Jurkat, Clone E6-1 (cell line): ENCODE measurements around the gene KRT15.

Source experiments
- DNase-seq: peaks from one replicate; pipeline ENCODE4 v3.0.0-alpha.2; 2011; ENCODE audit warnings: low read depth, low spot score
- H3K4me3 ChIP-seq: 2 replicates; pipeline ENCODE4 v1.5.1; 2011; ENCODE audit warnings: mild to moderate bottlenecking, low read length, control low read depth, moderate library complexity

KRT15 gene

GRCh38 chr17:41511716-41512115 is 7.0 kb downstream of the KRT15 start:
- no peak for DNase-seq

DNA sequence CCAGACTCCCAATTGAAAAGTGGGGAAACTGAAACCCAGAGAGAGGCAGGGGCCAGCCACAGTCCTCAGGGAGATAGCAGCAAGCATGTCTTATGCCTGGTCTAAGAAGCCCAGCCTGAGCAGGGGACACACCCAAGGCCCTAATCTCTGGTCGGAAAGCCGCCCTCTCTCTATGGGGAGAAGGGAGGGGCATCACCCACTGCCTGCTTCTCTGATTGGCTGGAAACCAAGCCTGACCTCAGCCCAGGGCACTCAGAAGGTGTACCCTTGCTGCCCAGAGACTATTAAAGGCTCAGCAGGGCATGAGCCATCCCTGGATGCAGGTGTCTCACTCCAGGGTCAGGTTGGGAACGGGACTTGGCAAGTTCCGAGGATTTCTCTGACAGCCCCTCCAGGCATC is 7.6 kb downstream of the KRT15 start:
- no peak for DNase-seq
- no peak overlapping the region for H3K4me3 ChIP-seq

More at GRCh38 chr17:41511716-41512115, 7.0 kb downstream of the KRT15 start:
- no peak overlapping the region for H3K4me3 ChIP-seq

GRCh38 chr17:41510251-41511065 is 8.2 kb downstream of the KRT15 start:
- no peak for DNase-seq
- H3K4me3 ChIP-seq = no peak overlapping the region

GRCh38 chr17:41507315-41507880 is 11.3 kb downstream of the KRT15 start:
- no peak overlapping the region for H3K4me3 ChIP-seq
- DNase-seq = no peak

DNA sequence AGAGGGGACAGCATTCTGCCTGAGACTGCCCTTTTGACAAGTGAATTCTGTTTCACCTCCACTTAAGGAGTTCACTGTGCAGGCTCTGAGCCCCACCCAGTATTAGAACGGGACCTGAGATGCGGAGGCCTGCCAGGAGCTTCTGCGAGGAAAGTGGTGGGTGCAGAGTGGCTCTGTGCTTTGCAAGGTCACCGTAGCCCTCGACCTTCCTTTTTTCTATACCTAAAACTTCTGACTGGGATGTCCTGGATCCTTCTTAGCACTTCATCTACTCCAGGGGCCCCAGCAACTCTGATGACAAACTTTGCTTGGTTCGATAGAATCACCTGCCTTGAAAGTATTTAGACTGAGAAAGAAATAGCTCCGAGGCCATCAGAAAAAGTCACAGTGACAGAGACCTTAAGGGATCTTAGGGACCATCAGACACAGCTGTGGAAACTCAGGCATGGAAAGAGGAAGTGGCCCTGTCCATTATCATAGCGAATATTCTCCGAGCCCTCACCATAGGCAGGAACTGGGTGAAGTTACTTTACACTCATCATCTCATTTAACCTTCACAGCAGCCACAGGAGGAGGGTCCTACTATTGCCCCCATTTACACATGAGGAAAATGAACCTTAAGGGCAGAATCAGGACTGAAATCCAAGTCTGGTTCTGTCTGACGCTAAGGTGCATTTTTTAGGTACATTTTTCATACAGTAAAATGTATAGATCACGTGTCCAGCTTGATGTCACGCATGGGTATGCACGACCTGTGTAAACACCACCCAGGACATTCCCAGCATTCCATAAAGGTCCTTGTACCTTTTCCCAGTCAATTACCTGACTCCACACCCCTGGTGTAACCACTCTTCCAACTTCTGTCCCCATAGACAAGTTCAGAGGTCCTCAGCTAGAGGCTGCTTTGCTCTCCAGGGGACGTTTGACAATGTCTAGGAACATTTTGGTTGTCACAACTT is 12.6 kb downstream of the KRT15 start:
- H3K4me3 ChIP-seq = no peak overlapping the region
- DNase-seq = no peak

DNA sequence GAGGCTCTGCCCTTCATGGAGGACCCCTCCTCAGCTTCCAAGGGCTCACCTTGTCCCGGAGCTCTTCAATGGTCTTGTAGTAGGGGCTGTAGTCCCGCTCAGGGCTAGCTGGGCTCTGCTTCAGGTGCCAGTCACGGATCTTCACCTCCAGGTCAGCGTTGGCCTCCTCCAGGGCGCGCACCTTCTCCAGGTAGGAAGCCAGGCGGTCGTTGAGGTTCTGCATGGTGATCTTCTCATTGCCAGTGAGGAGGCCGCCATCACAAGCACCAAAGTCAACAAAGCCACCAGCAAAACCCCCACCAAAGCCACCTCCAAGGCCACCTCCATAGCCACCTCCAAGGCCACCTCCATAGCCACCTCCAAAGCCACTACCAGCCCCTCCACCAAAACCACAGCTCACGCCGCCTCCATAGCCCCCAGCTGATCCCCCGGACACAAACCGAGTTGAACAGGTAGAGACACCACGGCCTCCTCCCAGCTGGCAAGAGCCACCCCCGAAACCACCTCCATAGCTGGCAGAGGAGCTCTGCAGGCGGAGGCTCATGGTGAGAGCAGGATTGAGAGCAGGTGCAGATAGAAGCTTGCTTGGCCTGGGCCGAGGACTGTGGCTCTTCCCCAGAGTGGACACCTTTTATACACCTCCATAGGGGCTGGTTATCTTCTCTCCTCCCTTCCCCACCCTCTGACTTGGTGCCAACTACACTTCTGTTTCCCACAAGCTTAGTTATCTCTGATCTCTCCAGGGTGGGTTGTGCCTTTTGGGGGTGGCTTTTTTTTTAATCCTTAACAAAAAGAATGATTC is 13.5 kb downstream of the KRT15 start, which contains the start of gene KRT13:
Gene KRT13 (minus strand): TSS at position 606 of the 802 bp plus-strand sequence. CDS start 62 bp downstream, at position 544.
- DNase-seq = no peak
- no peak within 1 kb of the TSS for H3K4me3 ChIP-seq

GRCh38 chr17:41504246-41504977 is 14.3 kb downstream of the KRT15 start:
- no peak overlapping the region for H3K4me3 ChIP-seq
- DNase-seq = no peak

DNA sequence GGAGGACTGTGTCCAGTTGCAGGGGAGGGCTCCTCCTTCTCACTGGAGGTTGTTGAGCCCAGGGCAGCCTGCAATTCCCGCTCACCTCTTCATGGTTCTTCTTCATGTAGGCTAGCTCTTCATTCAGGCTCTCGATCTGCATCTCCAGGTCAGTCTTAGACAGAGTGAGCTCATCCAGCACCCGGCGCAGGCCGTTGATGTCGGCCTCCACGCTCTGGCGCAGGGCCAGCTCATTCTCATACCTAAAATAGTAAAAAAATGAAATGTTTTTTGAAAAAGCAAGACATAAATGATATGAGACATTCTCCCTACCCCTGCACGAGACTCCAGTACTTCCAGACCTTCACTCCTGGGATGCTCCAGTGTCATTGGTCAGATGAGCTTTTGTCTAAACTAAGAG is 15.5 kb downstream of the KRT15 start:
- DNase-seq = no peak
- no peak overlapping the region for H3K4me3 ChIP-seq

DNA sequence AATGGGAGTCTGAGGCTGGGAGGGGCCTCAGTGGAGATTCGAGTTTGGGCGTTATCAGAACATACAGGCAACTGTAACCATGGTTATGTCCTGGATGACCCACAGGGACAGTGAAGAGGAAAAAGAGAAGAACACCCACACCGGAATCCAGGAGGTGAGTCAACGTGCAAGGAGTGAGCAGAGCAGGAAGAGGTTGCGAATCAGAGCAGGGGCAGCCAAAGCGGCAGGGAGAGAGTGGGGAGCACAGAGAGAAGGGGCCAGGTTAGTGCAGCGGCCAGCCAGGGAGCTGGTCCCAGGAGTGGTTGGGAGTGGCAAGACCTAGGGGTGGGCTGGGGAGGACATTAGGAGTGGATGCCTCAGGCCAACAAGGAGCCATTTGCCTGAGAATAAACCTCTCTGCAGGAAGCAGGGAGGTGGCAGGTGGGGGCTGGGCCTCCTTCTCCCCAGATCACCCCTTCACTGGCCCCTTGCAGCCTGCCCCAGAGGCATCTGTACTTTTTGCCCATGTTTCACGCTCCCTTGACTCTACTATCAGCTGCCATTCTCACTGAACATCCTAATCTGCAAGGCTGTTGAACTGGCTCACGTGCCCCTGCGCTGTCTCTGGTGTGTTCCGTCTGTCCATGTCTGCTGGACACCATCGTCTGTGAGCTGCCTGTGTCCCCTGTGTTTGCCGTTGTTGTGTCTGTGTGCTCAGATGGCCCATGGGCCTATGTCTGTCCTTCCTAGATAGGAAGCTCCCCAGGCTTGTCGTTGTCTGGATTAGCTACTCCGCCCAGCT is 18.4 kb downstream of the KRT15 start:
- DNase-seq = no peak

DNA sequence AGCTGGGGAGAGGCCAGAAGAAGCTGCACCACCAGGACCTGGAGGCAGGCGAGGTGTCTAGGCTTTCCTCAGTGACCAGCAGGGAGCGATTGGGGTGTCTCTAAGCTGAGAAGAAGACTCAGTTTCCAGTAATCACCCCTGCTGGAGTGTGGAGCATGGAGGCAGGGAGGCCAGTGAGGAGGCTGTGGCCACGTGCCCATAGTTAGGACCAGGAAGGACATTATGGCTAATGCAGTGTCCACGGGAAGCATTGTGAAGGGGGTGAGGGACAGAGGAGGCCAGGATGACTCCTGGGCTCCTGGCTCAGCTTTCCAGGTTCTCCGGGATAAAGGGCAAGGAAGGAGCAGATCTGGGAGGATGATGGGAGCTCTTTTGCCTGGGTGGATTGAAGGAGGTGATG is 19.0 kb downstream of the KRT15 start:
- H3K4me3 ChIP-seq = no peak overlapping the region
- DNase-seq = no peak

More for the DNA sequence above, 18.4 kb downstream of the KRT15 start:
- no peak overlapping the region for H3K4me3 ChIP-seq

DNA sequence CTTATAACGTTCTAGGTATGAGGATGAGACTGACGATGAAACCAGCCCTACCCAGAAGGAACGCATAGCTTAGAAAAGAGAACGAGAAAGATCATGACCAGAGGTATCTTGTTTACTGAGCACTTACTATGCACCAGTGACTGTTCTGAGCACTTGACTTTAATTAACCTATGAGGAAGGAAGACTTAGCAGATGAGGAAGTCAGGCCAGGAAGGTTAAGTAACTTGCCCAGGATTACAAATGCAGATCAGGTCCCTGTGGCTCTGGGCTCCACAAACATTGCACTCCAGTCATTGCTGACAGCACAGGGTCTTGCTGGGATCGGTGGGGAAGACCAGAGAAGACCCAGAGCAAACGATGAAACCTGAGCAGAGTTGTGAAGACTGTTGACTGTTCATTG is 20.4 kb downstream of the KRT15 start:
- no peak overlapping the region for H3K4me3 ChIP-seq
- no peak for DNase-seq

DNA sequence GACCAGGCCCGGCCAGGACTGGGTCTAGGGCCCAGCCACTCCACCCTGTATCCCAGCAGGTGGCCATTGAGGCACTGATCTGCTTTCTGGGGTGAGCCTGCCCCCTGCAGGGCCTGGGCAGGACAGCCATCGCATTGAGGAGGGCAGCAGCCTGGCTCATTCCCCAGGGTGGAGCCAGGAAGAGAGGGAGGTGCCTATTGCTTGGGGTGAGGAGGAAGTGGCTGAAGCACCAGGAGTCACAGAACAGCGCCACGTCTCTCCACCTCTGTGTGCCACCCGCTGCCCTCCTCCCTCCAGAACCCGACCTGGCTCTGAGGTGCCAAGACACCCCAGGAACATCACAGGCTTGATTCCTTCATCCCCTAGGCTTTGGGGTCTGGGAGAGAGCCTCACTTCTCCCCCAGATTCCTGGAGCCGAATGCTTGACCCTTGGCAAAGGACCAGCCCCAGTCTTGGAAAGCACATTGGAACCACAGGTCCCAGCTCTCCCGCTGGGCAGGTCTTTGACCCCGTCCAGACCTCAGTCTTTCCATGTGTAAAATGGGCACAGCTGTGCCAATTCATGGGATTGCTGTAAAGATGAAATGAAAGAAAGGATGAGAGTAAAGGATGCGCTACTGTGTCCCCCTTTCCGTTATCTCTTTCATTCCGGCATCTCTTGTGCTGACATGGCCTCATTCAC is 21.7 kb downstream of the KRT15 start:
- H3K4me3 ChIP-seq = no peak overlapping the region
- DNase-seq = peak; percentile 73

DNA sequence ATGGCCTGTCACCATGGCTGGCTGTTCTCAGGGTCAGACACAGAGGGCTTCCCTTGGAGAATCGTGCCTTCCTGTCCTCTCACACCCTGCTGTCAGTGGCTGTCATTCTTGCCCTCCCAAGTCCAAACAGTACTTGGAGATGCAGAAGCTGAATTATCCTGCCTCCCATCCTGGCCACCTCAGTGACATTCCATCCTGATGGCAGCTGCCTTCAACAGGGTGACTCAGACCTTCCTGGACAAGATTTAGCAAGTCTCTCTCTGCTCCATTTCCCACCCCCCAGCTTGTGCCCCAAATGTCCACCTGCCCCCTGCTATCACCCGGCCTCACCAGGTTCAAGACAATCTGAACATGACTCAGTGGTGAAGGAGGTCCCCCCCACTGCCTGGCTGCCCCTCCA is 24.2 kb downstream of the KRT15 start:
- no peak for DNase-seq
- no peak overlapping the region for H3K4me3 ChIP-seq

DNA sequence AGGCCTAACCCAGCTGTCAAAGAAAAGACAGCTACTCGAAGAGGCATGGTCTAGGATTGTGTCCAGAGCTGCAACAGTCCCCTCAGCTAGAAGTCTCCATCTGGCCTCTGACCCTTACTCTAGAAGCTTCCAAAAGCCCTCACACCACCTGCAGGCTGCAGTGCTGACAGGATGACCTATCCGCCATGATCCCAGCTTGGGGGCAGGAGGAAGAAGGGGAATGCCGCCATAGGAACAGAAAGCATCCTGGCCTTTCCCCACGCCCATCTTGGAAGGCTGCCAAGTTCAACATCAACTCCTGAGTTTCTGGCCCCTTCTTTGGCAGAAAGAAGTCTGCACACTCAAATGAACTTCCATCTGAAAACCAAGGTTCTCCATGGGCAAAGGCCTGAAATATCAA is 25.9 kb downstream of the KRT15 start:
- DNase-seq = no peak

GRCh38 chr17:41492351-41492750 is 26.3 kb downstream of the KRT15 start:
- no peak overlapping the region for H3K4me3 ChIP-seq
- DNase-seq = no peak

More for the DNA sequence above, 25.9 kb downstream of the KRT15 start:
- no peak overlapping the region for H3K4me3 ChIP-seq

GRCh38 chr17:41491476-41491875 is 27.2 kb downstream of the KRT15 start:
- DNase-seq = no peak
- no peak overlapping the region for H3K4me3 ChIP-seq
